ENCODE measurements around the gene RCAN2.
"Not testable (repeated sequence)": the region's sequence is repeated elsewhere in the genome, so short reads cannot be mapped to it uniquely, and the experiment has no call there.

The RCAN2 gene

GRCh38 chr6:46440641-46441040, 50.6 kb downstream of the RCAN2 start:
- DNase-seq (ENCODE audit: low read depth in 1 of 2, low spot score in 1 of 2): no peak

DNA sequence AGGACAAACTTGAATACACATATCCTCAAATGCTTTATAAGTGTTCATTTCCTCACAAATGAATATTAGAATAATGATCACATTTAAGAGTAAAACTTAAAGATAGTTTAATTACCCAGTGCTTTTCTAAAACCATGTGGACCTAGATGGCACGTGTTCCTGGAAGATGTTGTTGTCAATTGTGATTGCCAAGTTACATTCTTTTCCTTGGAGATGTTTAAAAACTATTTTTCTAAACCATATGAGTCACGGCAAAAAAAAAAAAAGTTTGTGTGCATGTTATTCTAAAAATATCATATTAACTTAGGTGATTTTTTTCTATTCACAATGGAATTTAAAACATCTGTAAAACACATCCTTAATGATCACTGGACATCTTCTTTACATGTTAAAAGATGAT, 51.1 kb downstream of the RCAN2 start:
- no peak for DNase-seq (ENCODE audit: low read depth in 1 of 2, low spot score in 1 of 2)

- DNase-seq (ENCODE audit: low read depth in 1 of 2, low spot score in 1 of 2): no peak
Observed at GRCh38 chr6:46438245-46438644, 53.0 kb downstream of the RCAN2 start.

DNA sequence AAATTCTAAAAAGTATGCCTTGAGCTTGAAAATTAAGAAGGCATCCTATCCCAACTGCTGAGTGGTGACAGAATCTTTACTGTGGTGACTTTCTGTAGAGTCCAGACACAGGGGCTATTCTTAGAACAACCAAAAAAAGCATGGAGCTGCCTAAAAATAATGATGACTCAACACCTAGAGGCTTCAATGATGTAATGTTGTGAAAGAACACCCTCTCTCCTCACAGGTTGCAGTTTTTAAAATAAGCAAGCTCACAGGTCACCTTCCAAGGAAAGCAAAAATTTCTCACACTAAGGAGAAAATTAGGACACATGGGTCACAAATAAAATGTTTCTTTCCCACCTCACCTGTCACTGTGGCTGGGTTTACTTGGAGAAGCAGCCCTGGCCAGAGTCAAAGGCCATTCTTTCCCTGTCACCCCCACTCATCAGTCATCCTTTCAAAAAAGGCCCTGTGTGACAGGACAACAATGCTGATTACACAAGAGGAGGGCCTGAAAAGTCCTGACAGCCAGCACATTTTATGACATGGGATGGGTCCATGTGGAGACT, 53.5 kb downstream of the RCAN2 start:
- no peak for DNase-seq (ENCODE audit: low read depth in 1 of 2, low spot score in 1 of 2)

GRCh38 chr6:46422619-46423018, 68.6 kb downstream of the RCAN2 start:
- DNase-seq (ENCODE audit: low read depth in 1 of 2, low spot score in 1 of 2): no peak

- no peak for DNase-seq (ENCODE audit: low read depth in 1 of 2, low spot score in 1 of 2)
Observed at GRCh38 chr6:46421939-46422338, 69.3 kb downstream of the RCAN2 start.

DNA sequence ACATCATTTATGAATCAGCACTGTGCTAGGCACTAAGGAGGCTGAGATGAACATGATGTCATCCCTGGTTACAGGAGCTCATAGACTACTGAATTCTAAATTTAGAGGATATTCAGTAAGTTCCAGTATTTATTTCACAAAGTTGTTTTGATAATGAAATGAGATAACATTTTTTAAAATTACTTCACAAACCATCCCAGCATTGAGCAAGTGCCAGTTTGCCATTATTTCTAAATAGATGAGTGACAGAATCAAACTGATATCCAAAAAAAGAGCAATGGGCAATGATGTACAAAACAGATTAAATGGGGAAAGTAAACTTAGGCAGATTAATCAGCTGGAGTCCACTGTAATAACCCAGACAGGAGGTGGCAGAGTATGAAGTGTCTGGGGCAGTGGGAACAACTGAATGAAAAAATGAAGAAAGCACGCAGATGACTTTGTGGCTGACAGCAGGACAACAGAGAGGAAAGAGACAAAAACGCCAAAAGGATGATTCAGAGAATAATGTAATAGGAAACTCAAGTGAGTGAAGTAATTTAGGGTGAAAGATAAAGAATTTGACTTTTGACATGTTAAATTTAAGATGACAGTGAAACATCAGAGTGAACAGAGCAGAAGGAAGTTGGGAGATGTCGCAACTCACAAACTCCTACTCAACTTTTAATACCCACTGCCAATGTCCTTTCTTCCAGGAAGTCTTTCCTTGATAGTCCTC, 70.2 kb downstream of the RCAN2 start:
- DNase-seq (ENCODE audit: low read depth in 1 of 2, low spot score in 1 of 2): no peak

GRCh38 chr6:46419576-46420002, 71.7 kb downstream of the RCAN2 start:
- no peak for DNase-seq (ENCODE audit: low read depth in 1 of 2, low spot score in 1 of 2)

DNA sequence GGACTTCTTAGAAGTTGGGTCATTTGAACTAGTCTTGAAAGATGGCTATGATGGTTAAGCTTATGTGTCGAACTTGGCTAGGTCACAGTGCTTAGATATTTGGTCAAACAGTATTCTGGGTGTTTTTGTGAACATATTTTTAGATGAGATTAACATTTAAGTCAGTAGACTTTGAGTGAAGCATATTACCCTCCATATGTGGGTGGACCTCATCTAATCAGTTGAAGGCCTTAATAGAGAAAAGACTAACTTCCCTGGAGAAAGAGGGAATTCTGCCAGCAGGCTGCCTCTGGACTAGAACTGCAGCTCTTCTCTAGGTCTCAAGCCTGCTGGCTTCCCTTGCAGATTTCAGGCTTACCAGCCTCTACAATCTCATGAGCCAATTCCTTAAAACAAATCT, 76.9 kb downstream of the RCAN2 start:
- no peak for DNase-seq (ENCODE audit: low read depth in 1 of 2, low spot score in 1 of 2)

DNA sequence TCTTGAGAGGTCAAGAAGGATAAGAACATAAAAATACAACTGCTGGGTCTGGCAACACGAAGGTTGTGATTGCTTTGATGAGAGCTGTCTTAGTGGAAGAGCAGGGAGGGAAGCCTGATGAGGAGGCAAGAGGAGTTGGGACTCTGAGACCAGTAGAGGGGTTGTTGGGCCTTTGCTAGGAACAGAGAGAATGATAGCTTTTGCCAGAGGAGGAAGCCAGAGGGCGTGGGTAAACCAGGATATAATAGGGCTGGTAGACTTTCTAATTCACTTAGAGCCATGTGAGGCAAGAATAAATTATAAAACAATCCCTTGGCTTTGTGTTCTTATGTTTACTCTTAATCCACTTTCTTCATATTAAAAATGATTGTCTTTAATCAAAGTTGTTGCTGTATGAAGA, 78.6 kb downstream of the RCAN2 start:
- no peak for DNase-seq (ENCODE audit: low read depth in 1 of 2, low spot score in 1 of 2)

DNA sequence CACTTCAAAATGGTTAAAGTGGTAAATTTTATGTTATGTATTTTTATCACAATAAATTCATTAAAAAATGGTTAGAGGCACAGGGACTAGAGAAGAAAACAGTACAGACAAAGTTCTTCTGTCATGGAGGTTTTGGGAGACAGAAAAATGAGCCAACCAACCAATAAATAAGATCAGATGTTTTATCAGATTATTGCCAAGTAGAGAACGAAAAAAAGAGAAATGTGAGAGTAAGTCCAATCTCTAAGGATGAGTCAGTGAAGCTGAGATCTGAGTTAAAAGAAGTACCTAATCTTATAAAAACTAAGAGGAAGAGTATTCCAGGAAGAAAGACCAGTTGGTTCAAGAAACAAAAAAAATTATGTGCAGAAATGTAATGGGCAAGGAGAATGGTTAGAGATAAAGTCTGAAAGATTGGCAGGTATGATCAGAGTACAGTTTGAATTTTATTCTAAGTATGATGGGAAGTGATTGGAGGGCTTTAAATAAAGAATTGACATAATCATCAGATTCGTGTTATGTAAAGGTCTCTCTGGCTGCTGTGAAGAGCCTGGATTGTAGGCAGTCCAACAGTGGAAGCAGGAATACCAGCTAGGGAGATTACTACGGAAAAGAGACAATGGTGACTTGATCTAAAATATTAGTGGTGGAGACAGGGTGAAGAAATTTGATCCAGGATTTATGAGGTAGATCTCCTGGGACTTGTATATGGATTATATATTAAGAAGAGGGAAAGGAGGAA, 79.6 kb downstream of the RCAN2 start:
- no peak for DNase-seq (ENCODE audit: low read depth in 1 of 2, low spot score in 1 of 2)

DNA sequence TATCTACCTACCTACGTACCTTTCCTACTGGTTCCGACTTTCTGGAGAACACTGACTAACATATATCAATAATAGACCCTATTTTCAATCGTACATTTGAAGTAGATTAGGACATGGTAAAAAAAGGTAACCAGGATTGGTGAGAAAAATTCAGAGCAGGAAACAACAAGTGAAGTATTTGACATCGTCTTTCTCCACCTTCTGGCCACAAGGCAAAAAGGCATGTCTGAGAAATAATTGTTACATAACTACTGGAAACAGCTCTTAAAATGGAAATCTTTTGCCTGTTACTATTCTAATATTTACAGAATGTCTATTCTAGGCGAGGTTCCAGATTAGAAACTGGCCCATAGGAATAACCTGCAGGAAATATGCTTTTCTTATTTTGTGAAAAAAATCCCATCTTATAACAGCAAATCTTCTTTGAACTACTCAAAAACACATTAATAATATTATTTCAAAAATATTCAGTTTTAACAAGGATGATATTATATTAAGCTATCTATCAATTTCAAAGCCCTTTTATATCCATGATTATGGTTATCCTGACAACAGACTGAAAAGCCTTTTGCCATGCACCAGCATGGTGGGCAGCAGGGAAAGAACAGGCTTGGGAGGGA, 80.8 kb downstream of the RCAN2 start:
- DNase-seq (ENCODE audit: low read depth in 1 of 2, low spot score in 1 of 2): no peak

- no peak for DNase-seq (ENCODE audit: low read depth in 1 of 2, low spot score in 1 of 2)
Observed at GRCh38 chr6:46407776-46408530, 83.3 kb downstream of the RCAN2 start.

GRCh38 chr6:46407246-46407645, 84.0 kb downstream of the RCAN2 start:
- DNase-seq (ENCODE audit: low read depth in 1 of 2, low spot score in 1 of 2): no peak

GRCh38 chr6:46405620-46406180, 85.5 kb downstream of the RCAN2 start:
- not testable (repeated sequence) for DNase-seq (ENCODE audit: low read depth in 1 of 2, low spot score in 1 of 2)

DNA sequence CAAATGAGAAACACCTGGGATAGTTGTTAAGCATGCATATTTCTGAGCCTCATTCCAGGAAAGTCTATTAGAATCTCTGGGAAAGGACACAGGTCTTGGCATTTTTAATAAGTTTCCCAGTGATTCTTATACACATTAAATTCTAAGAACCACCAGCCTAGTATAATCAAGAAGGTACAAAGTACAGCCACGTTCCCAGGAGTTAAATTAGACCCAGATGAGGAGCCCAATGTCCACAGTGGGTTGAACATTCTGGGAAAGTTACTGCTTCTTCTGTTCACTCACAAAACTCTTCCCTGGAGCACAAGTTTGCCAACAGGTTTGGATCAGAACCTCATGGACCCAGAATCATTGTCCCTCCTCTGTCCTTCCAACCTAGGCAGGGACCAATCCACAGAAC, 90.4 kb downstream of the RCAN2 start:
- no peak for DNase-seq (ENCODE audit: low read depth in 1 of 2, low spot score in 1 of 2)

DNA sequence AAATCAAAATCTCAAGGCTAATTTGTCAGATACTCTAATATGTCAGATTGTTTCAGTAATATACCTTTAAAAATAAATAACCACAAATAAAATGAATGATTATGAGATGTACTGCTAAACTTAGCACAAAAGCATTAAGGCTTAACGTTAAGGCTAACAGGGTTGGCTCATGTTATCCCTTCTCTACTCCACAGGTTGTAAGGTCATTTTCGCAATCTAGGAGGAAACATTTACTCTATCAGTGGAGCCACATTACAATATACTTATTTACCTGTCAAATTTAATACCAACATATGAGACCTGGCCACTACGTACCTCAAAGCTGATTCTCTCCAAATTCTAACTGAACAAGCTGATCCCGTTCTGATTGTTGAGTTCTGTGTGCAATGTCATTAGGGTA, 95.7 kb downstream of the RCAN2 start:
- DNase-seq (ENCODE audit: low read depth in 1 of 2, low spot score in 1 of 2): no peak

GRCh38 chr6:46393940-46394337, 97.3 kb downstream of the RCAN2 start:
- no peak for DNase-seq (ENCODE audit: low read depth in 1 of 2, low spot score in 1 of 2)

- no peak for DNase-seq (ENCODE audit: low read depth in 1 of 2, low spot score in 1 of 2)
Observed at GRCh38 chr6:46393161-46393939, 97.9 kb downstream of the RCAN2 start.

DNA sequence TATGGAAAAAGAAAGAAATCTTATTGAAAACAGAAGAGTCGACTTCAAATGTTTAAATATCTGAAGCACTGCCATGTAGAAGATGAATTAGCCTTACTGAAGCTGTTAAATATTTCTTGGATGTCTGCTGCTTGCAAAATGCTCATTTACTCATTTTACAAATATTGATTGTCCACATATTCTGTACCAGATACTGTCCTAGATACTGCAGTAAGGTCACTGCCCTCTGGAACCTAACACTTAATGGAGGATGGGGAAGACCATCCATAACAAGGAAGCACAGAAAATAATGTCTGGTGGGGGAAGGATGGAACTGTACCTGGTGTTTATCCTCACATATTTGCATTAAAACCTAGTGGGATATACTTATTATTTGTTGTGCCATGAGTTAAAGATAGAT, 99.0 kb downstream of the RCAN2 start:
- DNase-seq (ENCODE audit: low read depth in 1 of 2, low spot score in 1 of 2): no peak
